Measurements from ENCODE around the gene FBN2. TPM values are rescaled to one million over a fixed set of nuclear protein-coding genes. Genes with fewer than 3 reads are reported as not detected.

The FBN2 gene
- total RNA-seq, 1 experiment from 2014 or later, result 1.6 TPM

GRCh38 chr5:128536254-128537220 is 1.5 kb downstream of the FBN2 start:
- TF ChIP-seq CTCF (conservative IDR thresholded peaks at IDR 0.05; ENCODE audit: low read depth, low read length), result no peak
- no peak for TF ChIP-seq EZH2 (IDR thresholded peaks at IDR 0.05; ENCODE audit: borderline replicate concordance, low read depth, low read length, poor library complexity, severe bottlenecking)
- BruUV-seq (replicated peaks), result no TSS peak
- DNase-seq (ENCODE audit: low spot score), result no peak
- POLR2A ChIA-PET (ENCODE audit: low non-redundant PET), result no interaction called here
- CTCF ChIA-PET, result no interaction called here
- H3K36me3 ChIP-seq (ENCODE audit: insufficient read depth, low read length, poor library complexity, severe bottlenecking), result no peaks in the 10 kb centered on the region
- H3K27ac ChIP-seq (ENCODE audit: low read depth, low read length, poor library complexity, severe bottlenecking), result no peak overlapping the region
- intact Hi-C loops (cut with micrococcal nuclease; ENCODE audit: unreplicated experiment), result no loop called here
- H3K4me1 ChIP-seq (ENCODE audit: insufficient read depth, low read length, poor library complexity, severe bottlenecking), result no peaks in the 10 kb centered on the region
- no peak overlapping the region for H3K4me3 ChIP-seq (ENCODE audit: low read depth, low read length, poor library complexity, severe bottlenecking)
- H3K27me3 ChIP-seq (replicated peaks; ENCODE audit: insufficient read depth, low read depth, low read length, poor library complexity), result peaks cover 63% of the 10 kb centered on the region
- H3K9me3 ChIP-seq (ENCODE audit: low read depth, low read length, poor library complexity, severe bottlenecking), result no peaks in the 10 kb centered on the region

GRCh38 chr5:128535251-128535650 is 2.8 kb downstream of the FBN2 start:
- H3K4me3 ChIP-seq (ENCODE audit: low read depth, low read length, poor library complexity, severe bottlenecking), result no peak overlapping the region
- TF ChIP-seq CTCF (conservative IDR thresholded peaks at IDR 0.05; ENCODE audit: low read depth, low read length), result no peak
- TF ChIP-seq EZH2 (IDR thresholded peaks at IDR 0.05; ENCODE audit: borderline replicate concordance, low read depth, low read length, poor library complexity, severe bottlenecking), result no peak

GRCh38 chr5:128534726-128535125 is 3.3 kb downstream of the FBN2 start:
- Histone ChIP-seq H3K4me1 (ENCODE audit: insufficient read depth, low read length, poor library complexity, severe bottlenecking) (no peaks in the 10 kb centered on the region), H3K27me3 (replicated peaks; ENCODE audit: insufficient read depth, low read depth, low read length, poor library complexity) (peaks cover 56% of the 10 kb centered on the region), H3K36me3 (ENCODE audit: insufficient read depth, low read length, poor library complexity, severe bottlenecking) (no peaks in the 10 kb centered on the region), H3K9me3 (ENCODE audit: low read depth, low read length, poor library complexity, severe bottlenecking) (no peaks in the 10 kb centered on the region), H3K27ac (ENCODE audit: low read depth, low read length, poor library complexity, severe bottlenecking) (no peak overlapping the region), H3K4me3 (ENCODE audit: low read depth, low read length, poor library complexity, severe bottlenecking) (no peak overlapping the region)
- no TSS peak for BruUV-seq (replicated peaks)
- ChIA-PET CTCF (no interaction called here), POLR2A (ENCODE audit: low non-redundant PET) (no interaction called here)
- TF ChIP-seq CTCF (conservative IDR thresholded peaks at IDR 0.05; ENCODE audit: low read depth, low read length) (no peak), EZH2 (IDR thresholded peaks at IDR 0.05; ENCODE audit: borderline replicate concordance, low read depth, low read length, poor library complexity, severe bottlenecking) (no peak)
- peak; percentile 1 for DNase-seq (ENCODE audit: low spot score)
- intact Hi-C loops (cut with micrococcal nuclease; ENCODE audit: unreplicated experiment), result no loop called here

More at GRCh38 chr5:128535251-128535650, 2.8 kb downstream of the FBN2 start:
- no peaks in the 10 kb centered on the region for H3K9me3 ChIP-seq (ENCODE audit: low read depth, low read length, poor library complexity, severe bottlenecking)
- no peak for DNase-seq (ENCODE audit: low spot score)
- H3K27me3 ChIP-seq (replicated peaks; ENCODE audit: insufficient read depth, low read depth, low read length, poor library complexity), result peaks cover 58% of the 10 kb centered on the region
- H3K27ac ChIP-seq (ENCODE audit: low read depth, low read length, poor library complexity, severe bottlenecking), result no peak overlapping the region
- no peaks in the 10 kb centered on the region for H3K36me3 ChIP-seq (ENCODE audit: insufficient read depth, low read length, poor library complexity, severe bottlenecking)
- no TSS peak for BruUV-seq (replicated peaks)
- no peaks in the 10 kb centered on the region for H3K4me1 ChIP-seq (ENCODE audit: insufficient read depth, low read length, poor library complexity, severe bottlenecking)
- POLR2A ChIA-PET (ENCODE audit: low non-redundant PET), result no interaction called here
- CTCF ChIA-PET, result no interaction called here
- intact Hi-C loops (cut with micrococcal nuclease; ENCODE audit: unreplicated experiment), result no loop called here

Data from A673 (cell line).